CD4-positive, CD25-positive, alpha-beta regulatory T cell (primary cell): ENCODE results near the gene ARPC1A. TPM values are rescaled to one million over a fixed set of nuclear protein-coding genes. Genes with fewer than 3 reads are reported as not detected.

Experiments
- ATAC-seq, 2 donors: fragments of 150-1000 bp; cut with Tn5 transposase; one replicate each; pipeline ENCODE4 v1.10.0; 2021; ENCODE audit warnings: low read depth in 2 of 2, moderate number of reproducible peaks in 2 of 2, moderate library complexity in 1 of 2
- DNase-seq, 3 donors: peaks; one replicate each; pipeline versions ENCODE4 v3.0.0 to v3.0.0-alpha.2; 2012 to 2022; ENCODE audit warnings: mixed read lengths in 1 of 3
- H3K27ac ChIP-seq: one replicate; pipeline ENCODE4 v1.7.0; 2013; ENCODE audit warnings: mild to moderate bottlenecking, low read length; ENCODE audit not compliant: insufficient read depth, poor library complexity, severe bottlenecking
- H3K27me3 ChIP-seq: one replicate; pipeline ENCODE4 v1.7.0; 2013; ENCODE audit warnings: low read length; ENCODE audit not compliant: control insufficient read depth, insufficient read depth
- H3K36me3 ChIP-seq: one replicate; pipeline ENCODE4 v1.7.0; 2013; ENCODE audit warnings: mild to moderate bottlenecking, low read length, moderate library complexity; ENCODE audit not compliant: control insufficient read depth, insufficient read depth
- H3K4me1 ChIP-seq: 2 replicates; pipeline ENCODE4 v1.7.0; 2013; ENCODE audit warnings: mild to moderate bottlenecking, low read length; ENCODE audit not compliant: insufficient read depth, control insufficient read depth, poor library complexity, severe bottlenecking
- H3K4me3 ChIP-seq: one replicate; pipeline ENCODE4 v1.7.0; 2013; ENCODE audit warnings: low read depth, mild to moderate bottlenecking, low read length, moderate library complexity
- H3K9me3 ChIP-seq, 2 experiments: 1 replicate in 1 of 2; 2 replicates in 1 of 2; pipeline ENCODE4 v1.7.0; 2013; ENCODE audit warnings: low read length in 2 of 2, mild to moderate bottlenecking in 1 of 2, moderate library complexity in 1 of 2; ENCODE audit not compliant: control insufficient read depth in 2 of 2
- H3K27ac Mint-ChIP-seq, 3 donors: one replicate each; pipeline ENCODE4 v1.8.0; 2020 to 2022; ENCODE audit warnings: mild to moderate bottlenecking in 3 of 3, mixed read lengths in 3 of 3, moderate library complexity in 2 of 3
- H3K27me3 Mint-ChIP-seq: one replicate; pipeline ENCODE4 v1.8.0; 2022; ENCODE audit warnings: mild to moderate bottlenecking, mixed read lengths
- H3K36me3 Mint-ChIP-seq: one replicate; pipeline ENCODE4 v1.8.0; 2020; ENCODE audit warnings: mixed read lengths
- H3K4me1 Mint-ChIP-seq, 4 donors: one replicate each; pipeline ENCODE4 v1.8.0; 2020 to 2022; ENCODE audit warnings: mixed read lengths in 4 of 4, mild to moderate bottlenecking in 1 of 4
- H3K4me3 Mint-ChIP-seq, 4 donors: one replicate each; pipeline ENCODE4 v1.8.0; 2020 to 2022; ENCODE audit warnings: mild to moderate bottlenecking in 4 of 4, mixed read lengths in 4 of 4, moderate library complexity in 3 of 4
- H3K9me3 Mint-ChIP-seq, 7 donors: one replicate each; pipeline ENCODE4 v1.8.0; 2020 to 2022; ENCODE audit warnings: mixed read lengths in 7 of 7, mild to moderate bottlenecking in 3 of 7, moderate library complexity in 2 of 7
- polyA plus RNA-seq, 4 donors: library from polyadenylated mRNA; unstranded; fragments of 300-500 nt; fragmentation: Illumina TruSeq; gene quantifications; one replicate each; pipeline ENCODE4 v1.2.3, GENCODE V29; 2021
- total RNA-seq: library from RNA; stranded (reverse); gene quantifications from one replicate; pipeline ENCODE4 v1.2.3, GENCODE V29; 2022

Gene ARPC1A
- total and polyA plus RNA-seq, 5 donors from 2014 or later: 42.5 to 79.0 (median 75.4) TPM

DNA sequence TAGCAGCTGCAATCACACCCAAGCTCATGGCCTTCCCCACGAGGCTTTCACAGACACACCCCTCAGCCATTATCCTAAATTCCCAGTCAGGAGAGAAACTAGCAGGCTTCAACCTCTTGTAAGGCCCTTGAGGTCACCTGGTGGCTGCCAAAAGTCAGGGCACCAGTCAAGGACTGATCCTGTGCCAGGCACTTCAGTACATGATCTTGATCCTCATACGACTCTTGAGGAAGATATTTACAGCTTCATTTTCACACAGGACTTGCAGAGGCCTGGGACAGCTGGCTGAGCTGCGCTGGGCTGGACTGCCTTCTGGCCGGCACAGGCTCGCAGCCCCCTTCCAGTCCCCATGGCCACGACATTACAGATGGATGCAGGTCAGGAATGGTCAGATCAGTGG is 73.9 kb downstream of the ARPC1A start:
- H3K9me3 Mint-ChIP-seq: peaks cover 0 to 2% (median 0%) of the 10 kb centered on the region in 7 donors
- Histone ChIP-seq H3K4me1 (no peaks in the 10 kb centered on the region), H3K36me3 (peaks cover 70% of the 10 kb centered on the region), H3K9me3 (no peaks in the 10 kb centered on the region), H3K27ac (peak overlapping the region; percentile 41), H3K27me3 (no peaks in the 10 kb centered on the region), H3K4me3 (no peak overlapping the region)
- no peaks in the 10 kb centered on the region for H3K27me3 Mint-ChIP-seq
- H3K4me1 Mint-ChIP-seq: peaks cover 0 to 32% (median 17%) of the 10 kb centered on the region in 4 donors
- H3K36me3 Mint-ChIP-seq: peaks cover 36% of the 10 kb centered on the region
- peak in 1 of 2 donors; percentile 23 for ATAC-seq
- peak overlapping the region; percentile 20 to 93 (median 50) for H3K27ac Mint-ChIP-seq
- H3K4me3 Mint-ChIP-seq: no peak overlapping the region
- no peak for DNase-seq

DNA sequence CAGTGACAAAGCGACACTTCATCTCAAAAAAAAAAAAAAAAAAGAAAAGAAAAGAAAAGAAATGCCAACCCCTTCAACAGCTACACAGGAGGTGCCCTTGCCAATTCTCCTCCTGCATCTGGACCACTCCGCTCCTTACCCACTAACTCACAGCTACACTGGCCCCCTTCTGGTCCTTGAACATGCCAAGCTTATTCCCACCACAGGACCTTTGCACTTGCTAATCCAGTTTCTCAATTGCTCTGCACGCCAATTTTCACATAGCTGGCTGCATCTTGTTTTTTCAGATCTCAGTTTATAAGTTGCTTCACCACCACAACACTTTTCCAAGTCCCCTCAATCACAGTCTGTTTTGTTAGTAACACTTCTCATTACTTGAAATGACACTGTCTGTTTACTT is 77.2 kb downstream of the ARPC1A start:
- Histone ChIP-seq H3K27ac (no peak overlapping the region), H3K4me1 (peaks cover 15% of the 10 kb centered on the region), H3K4me3 (no peak overlapping the region), H3K27me3 (no peaks in the 10 kb centered on the region), H3K36me3 (peaks cover 45% of the 10 kb centered on the region), H3K9me3 (no peaks in the 10 kb centered on the region)
- Mint-ChIP-seq H3K9me3 (peaks cover 0 to under 1% (median 0%) of the 10 kb centered on the region in 7 donors), H3K4me3 (peak overlapping the region in 2 of 4 donors; percentile 3 to 75), H3K36me3 (peaks cover 30% of the 10 kb centered on the region), H3K4me1 (peaks cover 6 to 50% (median 32%) of the 10 kb centered on the region in 4 donors), H3K27ac (peak overlapping the region; percentile 27 to 77 (median 71)), H3K27me3 (no peaks in the 10 kb centered on the region)
- DNase-seq (no peak), ATAC-seq (no peak)

DNA sequence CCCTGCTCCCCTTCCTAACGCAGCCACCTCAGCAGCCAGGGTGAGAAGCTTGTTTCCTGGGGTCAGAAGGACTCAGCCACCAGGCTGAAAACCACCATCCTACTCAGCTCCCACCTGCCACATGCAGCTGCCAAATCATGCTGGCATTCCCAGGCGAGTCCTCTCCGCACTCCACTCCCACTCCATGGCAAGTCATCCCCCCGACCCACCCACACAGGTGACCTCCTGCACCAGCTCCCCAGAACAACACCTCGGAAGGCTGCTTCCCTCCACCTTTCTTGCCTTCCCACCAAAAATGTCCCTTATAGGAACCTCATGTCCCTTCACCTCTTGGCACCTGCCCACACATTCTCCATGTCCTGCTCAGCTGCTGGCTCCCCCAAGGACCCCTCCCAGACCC is 78.1 kb downstream of the ARPC1A start:
- Mint-ChIP-seq H3K4me3 (peak overlapping the region in 1 of 4 donors; percentile 48), H3K27ac (peak overlapping the region in 2 of 3 donors; percentile 43 to 71), H3K9me3 (no peaks in the 10 kb centered on the region), H3K27me3 (no peaks in the 10 kb centered on the region), H3K36me3 (peaks cover 23% of the 10 kb centered on the region), H3K4me1 (peaks cover 6 to 50% (median 34%) of the 10 kb centered on the region in 4 donors)
- no peak overlapping the region for H3K4me3 ChIP-seq
- H3K27me3 ChIP-seq: no peaks in the 10 kb centered on the region
- peaks cover 18% of the 10 kb centered on the region for H3K4me1 ChIP-seq
- DNase-seq (no peak), ATAC-seq (no peak)
- no peaks in the 10 kb centered on the region for H3K9me3 ChIP-seq
- H3K27ac ChIP-seq: no peak overlapping the region
- peaks cover 40% of the 10 kb centered on the region for H3K36me3 ChIP-seq

DNA sequence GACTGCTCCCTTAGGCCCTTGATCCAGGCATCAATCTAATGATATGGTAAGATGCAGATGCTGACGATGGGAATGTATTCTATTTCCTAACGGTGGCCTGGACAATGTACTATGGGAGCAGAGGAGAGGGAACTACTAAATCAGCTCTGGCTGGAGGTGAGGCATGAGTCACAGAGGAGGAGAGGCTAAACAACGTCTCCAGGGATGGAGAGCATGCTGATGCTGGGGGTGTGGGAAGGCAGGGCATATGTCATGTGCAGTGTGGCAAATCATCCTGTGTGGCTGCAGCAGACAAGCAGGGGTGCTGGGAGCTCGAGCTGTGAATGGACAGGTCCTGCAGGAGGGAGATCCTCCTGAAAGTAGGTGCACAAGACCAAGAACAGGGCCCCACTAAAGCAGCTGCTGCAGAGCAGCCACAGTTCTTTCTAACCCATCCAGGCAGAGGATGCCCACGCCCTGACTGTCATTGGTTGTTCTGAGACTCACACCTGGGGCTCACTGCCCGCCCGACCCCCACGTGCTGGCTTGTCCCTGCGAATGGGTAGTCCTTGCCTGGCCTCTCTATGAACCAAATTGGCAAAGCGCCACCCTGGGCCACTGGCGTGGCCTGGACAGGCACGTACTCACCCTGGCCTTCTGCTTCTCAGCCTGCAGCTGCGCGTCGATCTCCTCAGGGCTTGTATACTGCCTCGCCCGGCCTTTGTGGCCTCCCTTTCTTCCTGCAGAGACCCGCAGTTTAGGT is 78.7 kb downstream of the ARPC1A start:
- ATAC-seq (no peak), DNase-seq (no peak)
- Mint-ChIP-seq H3K27me3 (peaks cover 3% of the 10 kb centered on the region), H3K4me3 (peak overlapping the region in 2 of 4 donors; percentile 38 to 60), H3K27ac (peak overlapping the region in 2 of 3 donors; percentile 43 to 81), H3K36me3 (peaks cover 20% of the 10 kb centered on the region), H3K9me3 (no peaks in the 10 kb centered on the region), H3K4me1 (peaks cover 6 to 57% (median 37%) of the 10 kb centered on the region in 4 donors)
- Histone ChIP-seq H3K27ac (no peak overlapping the region), H3K4me1 (peaks cover 20% of the 10 kb centered on the region), H3K4me3 (no peak overlapping the region), H3K27me3 (no peaks in the 10 kb centered on the region), H3K36me3 (peaks cover 40% of the 10 kb centered on the region), H3K9me3 (no peaks in the 10 kb centered on the region)

DNA sequence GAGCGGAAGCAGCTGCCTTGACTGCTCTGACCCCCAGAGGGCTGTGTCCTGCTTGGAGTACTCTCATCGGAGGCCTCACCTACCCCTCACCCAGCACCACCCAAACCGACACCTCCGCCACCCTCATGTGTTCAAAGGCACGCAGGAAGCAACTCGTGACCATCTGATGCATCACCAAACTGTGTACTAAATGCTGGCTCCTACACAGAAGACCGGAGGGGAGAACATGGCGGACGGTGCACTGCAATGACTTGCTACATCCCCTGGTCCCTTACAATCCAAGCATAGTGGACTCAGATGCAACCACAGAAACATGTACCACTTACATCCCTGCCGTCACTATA is 79.3 kb downstream of the ARPC1A start:
- Mint-ChIP-seq H3K9me3 (no peaks in the 10 kb centered on the region), H3K4me3 (peak overlapping the region in 2 of 4 donors; percentile 27 to 60), H3K4me1 (peaks cover 6 to 62% (median 39%) of the 10 kb centered on the region in 4 donors), H3K36me3 (peaks cover 20% of the 10 kb centered on the region), H3K27me3 (peaks cover 4% of the 10 kb centered on the region), H3K27ac (no peak overlapping the region)
- ATAC-seq: no peak
- no peaks in the 10 kb centered on the region for H3K27me3 ChIP-seq
- DNase-seq: no peak
- H3K9me3 ChIP-seq: no peaks in the 10 kb centered on the region
- peaks cover 26% of the 10 kb centered on the region for H3K4me1 ChIP-seq
- peak overlapping the region; percentile 10 for H3K27ac ChIP-seq
- no peak overlapping the region for H3K4me3 ChIP-seq
- peaks cover 36% of the 10 kb centered on the region for H3K36me3 ChIP-seq

DNA sequence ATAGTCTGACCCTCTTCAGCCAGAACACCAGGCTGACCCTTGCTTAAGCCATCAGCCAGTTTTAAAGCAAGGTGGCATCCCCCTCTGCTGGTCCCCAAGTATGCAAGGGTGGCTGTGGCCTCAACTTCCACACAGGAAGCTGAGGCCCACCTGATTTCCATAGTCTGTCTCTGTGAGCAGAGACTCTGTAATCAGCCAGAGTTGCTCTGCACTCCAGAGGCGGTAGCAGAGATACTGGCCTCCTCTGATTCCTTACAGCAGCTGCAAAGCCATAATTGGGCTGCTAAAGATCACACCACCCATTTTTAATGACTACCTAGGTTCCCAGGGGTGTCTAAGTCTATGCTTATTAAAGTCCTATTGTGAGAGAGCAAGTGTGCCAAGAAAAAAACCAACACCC is 80.9 kb downstream of the ARPC1A start:
- no peaks in the 10 kb centered on the region for H3K9me3 Mint-ChIP-seq
- H3K4me1 Mint-ChIP-seq: peaks cover 11 to 65% (median 42%) of the 10 kb centered on the region in 4 donors
- peak overlapping the region; percentile 55 to 99 (median 98) for H3K4me3 Mint-ChIP-seq
- peaks cover 4% of the 10 kb centered on the region for H3K27me3 Mint-ChIP-seq
- H3K36me3 Mint-ChIP-seq: peaks cover 22% of the 10 kb centered on the region
- DNase-seq (no peak), ATAC-seq (no peak)
- H3K27ac ChIP-seq: peak overlapping the region; percentile 95
- peak overlapping the region; percentile 89 for H3K4me3 ChIP-seq
- H3K36me3 ChIP-seq: peaks cover 35% of the 10 kb centered on the region
- H3K9me3 ChIP-seq: no peaks in the 10 kb centered on the region
- H3K27me3 ChIP-seq: no peaks in the 10 kb centered on the region
- peak overlapping the region in 2 of 3 donors; percentile 98 to 99 for H3K27ac Mint-ChIP-seq
- H3K4me1 ChIP-seq: peaks cover 37% of the 10 kb centered on the region

DNA sequence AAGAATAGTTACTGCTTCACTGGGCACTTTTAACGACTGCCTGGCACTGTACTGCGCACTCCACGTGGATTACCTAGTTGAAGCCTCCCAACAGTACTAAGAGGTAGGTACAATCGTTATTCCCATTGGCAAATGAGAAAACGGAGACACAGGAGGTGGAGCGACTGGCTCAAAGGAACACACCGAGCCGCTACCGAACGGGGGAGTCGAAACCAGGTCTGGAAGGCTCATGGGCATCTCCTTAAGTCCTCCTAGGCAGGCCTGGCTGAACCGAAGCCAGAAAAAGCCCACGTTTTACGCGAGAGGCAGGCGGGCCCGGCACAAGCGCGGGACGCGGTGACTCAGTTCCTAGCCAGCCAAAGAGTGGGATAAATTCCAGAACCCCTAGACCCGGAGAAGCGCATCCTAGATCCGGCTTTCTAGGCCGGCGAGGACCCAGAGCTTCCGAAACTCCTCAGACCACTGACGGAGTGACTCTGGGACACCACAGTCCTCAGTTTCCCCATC is 82.2 kb downstream of the ARPC1A start:
- H3K4me1 Mint-ChIP-seq: peaks cover 11 to 67% (median 42%) of the 10 kb centered on the region in 4 donors
- H3K36me3 ChIP-seq: peaks cover 44% of the 10 kb centered on the region
- H3K27ac Mint-ChIP-seq: peak overlapping the region; percentile 98 to 100 (median 99)
- no peaks in the 10 kb centered on the region for H3K27me3 ChIP-seq
- H3K9me3 Mint-ChIP-seq: no peaks in the 10 kb centered on the region
- peak overlapping the region; percentile 95 for H3K27ac ChIP-seq
- peaks cover 22% of the 10 kb centered on the region for H3K36me3 Mint-ChIP-seq
- H3K4me3 Mint-ChIP-seq: peak overlapping the region; percentile 98 to 99 (median 99)
- peaks cover 37% of the 10 kb centered on the region for H3K4me1 ChIP-seq
- DNase-seq (peak in 1 of 3 donors; percentile 32), ATAC-seq (no peak)
- peaks cover 7% of the 10 kb centered on the region for H3K27me3 Mint-ChIP-seq
- no peaks in the 10 kb centered on the region for H3K9me3 ChIP-seq
- H3K4me3 ChIP-seq: peak overlapping the region; percentile 89
